Spleen (tissue), 7 donors: ENCODE data around the gene SNX9.

Experiments
- CTCF ChIP-seq, 11 experiments: fragments of 200-600 bp in 7 of 11; fragments of 450-650 bp in 4 of 11; sonication (generic) in 4 of 11; IDR thresholded peaks in 8 of 11; conservative IDR thresholded peaks in 3 of 11; 1 replicate in 7 of 11; 2 replicates in 4 of 11; pipeline versions ENCODE4 v1.4.0 to v1.8.0; 2016 to 2021; ENCODE audit warnings: antibody characterized with exemption in 11 of 11, inconsistent platforms in 4 of 11, mild to moderate bottlenecking in 1 of 11
- POLR2A ChIP-seq, 3 donors: fragments of 450-650 bp; IDR thresholded peaks; one replicate each; pipeline ENCODE4 v1.5.1; 2017; ENCODE audit warnings: antibody characterized with exemption in 3 of 3, mild to moderate bottlenecking in 1 of 3
- POLR2AphosphoS5 ChIP-seq, 3 donors: sonication (generic); formaldehyde crosslinking; IDR thresholded peaks; one replicate each; pipeline ENCODE4 v1.5.1; 2017; ENCODE audit warnings: antibody characterized with exemption in 3 of 3
- donor health status: DM: no; HTN: no; CAD: no; lungs with moderate emphysema.
- donor health status: DM: no; HTN: no; CAD: no.
- donor health status: DM: no; HTN: no; CAD: no.

DNA sequence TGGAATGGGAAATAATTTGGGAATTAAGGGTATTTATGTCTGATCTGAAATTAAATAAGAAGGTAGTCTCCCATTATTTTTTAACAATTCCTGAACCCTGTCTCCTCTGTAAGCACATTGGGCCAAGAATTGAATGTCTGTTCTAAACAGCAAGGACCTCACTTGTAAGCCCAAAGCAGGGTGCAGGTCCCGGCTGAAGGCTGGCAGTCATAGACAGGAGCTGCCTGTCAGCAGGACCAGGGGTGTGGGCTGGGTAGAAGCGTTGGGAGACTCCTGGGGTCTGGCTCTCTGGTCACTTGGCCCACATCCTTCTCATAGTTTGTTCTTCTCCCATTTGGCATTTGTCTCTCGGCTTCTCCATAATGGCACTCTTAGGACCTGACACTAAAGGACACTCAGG, 75.6 kb downstream of the SNX9 start:
- TF ChIP-seq POLR2AphosphoS5 (IDR thresholded peaks at IDR 0.05): no peak
- TF ChIP-seq CTCF (IDR thresholded peaks at IDR 0.05 in 8 of 11, conservative IDR thresholded peaks at IDR 0.05 in 3 of 11): no peak
- TF ChIP-seq POLR2A (IDR thresholded peaks at IDR 0.05): no peak
